Measurements from ENCODE around the gene LPP.

DNA sequence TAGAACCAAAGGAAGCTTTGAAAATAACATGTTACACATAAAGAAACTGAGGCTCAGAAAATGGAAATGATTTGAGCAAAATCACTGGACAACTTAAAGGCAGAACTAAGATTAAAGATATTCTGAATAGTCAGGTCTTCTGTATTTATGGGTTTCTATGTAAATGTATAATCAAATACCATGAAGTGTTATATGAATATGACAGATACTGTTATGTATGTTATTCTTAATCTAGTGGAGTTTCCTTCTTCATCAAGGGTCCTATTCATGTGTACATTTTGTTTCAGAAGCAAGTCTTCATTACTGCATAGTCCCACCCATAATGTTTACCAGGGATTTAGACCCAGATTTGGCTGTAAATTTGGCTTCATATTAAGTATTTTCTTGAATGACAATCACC is 547.0 kb downstream of the LPP start:
- TF ChIP-seq, protein P1, sequence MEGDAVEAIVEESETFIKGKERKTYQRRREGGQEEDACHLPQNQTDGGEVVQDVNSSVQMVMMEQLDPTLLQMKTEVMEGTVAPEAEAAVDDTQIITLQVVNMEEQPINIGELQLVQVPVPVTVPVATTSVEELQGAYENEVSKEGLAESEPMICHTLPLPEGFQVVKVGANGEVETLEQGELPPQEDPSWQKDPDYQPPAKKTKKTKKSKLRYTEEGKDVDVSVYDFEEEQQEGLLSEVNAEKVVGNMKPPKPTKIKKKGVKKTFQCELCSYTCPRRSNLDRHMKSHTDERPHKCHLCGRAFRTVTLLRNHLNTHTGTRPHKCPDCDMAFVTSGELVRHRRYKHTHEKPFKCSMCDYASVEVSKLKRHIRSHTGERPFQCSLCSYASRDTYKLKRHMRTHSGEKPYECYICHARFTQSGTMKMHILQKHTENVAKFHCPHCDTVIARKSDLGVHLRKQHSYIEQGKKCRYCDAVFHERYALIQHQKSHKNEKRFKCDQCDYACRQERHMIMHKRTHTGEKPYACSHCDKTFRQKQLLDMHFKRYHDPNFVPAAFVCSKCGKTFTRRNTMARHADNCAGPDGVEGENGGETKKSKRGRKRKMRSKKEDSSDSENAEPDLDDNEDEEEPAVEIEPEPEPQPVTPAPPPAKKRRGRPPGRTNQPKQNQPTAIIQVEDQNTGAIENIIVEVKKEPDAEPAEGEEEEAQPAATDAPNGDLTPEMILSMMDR (IDR thresholded peaks at IDR 0.05): no peak
- no peak for TF ChIP-seq POLR2A (IDR thresholded peaks at IDR 0.05)

Data from right lobe of liver (tissue), 4 donors.